Endothelial cell of hepatic sinusoid (primary cell): ENCODE measurements around the gene MYO1H.
"Not testable (repeated sequence)": the region's sequence is repeated elsewhere in the genome, so short reads cannot be mapped to it uniquely, and the experiment has no call there.

Experiments used
- in situ Hi-C: cut with HindIII; loops from 2 replicates; pipeline ENCODE4 v1.10.0; 2017; ENCODE audit warnings: low sequenced_read_pairs

MYO1H gene

DNA sequence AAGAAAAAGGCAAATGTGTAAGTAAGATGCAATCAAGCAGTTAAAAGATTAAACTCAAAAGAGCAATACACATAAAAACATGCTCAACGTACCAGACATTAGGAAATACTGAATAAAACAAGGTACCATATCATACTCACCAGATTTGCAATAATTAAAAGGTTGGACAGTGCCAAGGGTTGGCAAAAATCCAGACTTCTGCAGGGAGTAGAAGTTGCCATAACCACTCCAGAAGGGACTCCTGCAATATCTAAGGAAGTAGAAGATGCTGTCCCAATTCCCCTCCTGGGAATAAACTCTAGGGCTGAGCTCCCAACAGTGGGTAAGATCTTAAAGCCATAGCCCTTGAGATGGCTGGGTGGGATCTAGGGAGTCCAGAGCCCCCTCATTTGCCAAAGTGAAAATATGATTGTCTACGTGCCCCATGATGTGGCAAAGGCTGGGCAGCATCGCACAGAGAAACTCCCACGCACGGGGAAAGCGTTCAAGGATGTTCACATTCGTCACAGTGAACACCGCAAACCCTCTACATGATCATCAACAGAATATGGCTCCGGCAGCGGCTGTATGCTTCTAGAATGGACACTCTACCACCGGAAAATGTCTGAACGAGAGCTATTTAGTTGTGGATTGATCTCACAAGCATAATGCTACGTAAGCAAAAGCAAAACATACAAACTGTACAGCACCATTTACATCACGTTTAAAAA is 117.1 kb downstream of the MYO1H start:
- in situ Hi-C loops: no loop called here

DNA sequence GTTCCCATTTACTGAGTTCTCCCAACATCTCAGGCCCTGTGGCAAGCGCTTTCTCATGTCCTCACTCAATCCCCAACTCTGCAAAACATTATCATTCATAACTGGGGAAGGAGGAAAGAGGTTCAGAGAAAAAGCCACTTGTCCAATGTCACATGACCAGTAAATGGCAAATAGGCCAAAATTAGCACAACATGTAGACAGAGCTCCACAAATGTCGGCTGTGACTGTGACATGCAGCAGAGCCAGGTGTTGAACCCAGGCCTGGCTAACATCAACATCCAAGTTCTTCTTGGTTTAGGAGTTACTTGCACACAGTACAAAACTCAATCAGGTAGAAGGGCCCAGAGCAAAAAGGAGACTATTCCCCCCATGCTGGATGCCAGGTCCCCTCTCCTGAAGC is 118.6 kb downstream of the MYO1H start:
- in situ Hi-C loops: no loop called here

DNA sequence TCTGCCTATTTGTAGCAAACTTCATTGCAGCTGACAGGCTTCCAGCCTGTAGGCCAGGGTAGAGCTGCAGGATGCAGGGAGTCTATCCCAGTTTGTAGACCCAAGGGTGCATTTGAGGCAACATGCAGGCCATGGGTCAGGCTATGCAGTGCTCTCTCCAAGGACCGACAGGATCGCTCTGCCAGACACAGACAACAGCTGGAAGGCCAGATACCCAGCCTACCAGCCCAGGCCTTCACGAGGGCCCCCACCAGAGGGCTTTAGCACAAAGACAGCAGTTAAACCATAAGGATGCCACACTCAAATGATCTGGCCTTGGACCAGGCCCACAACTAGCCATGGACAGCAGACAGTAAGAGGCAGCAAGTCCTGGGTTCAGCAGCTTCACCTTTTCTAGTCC is 119.1 kb downstream of the MYO1H start:
- in situ Hi-C loops: no loop called here

DNA sequence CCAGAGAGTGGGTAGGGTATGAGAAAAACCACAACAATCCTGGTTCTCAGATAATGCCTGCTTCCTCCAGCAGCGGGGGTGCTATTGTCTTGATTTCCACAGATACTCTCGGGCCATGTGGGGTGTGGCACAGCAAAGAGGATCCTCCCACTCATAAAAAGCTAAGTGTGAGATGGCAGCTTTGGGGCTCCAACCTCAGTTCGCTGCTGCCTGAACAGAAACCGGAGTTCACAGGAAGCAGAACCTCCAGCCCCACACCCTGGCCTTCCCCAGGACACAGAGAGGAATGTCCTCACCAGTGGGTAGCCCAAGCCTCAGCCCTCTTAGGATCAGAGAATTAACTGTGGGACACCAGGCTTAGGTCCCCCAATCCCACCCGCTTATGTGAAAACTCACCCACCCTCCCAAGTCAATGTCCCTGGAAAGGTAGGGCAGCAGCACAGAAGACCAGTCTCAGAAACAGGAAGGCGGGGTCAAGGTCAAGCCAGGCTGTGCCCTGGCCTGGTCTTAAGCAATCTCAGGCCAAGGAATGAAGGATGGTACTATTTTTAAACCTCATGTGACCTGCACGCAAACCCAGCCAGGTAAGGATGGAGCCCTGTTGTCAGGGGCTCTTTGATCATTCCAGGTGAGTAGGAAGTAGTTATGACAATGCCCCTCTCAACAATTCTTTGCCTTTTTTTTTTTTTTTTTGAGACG is 120.4 kb downstream of the MYO1H start:
- in situ Hi-C loops: no loop called here

DNA sequence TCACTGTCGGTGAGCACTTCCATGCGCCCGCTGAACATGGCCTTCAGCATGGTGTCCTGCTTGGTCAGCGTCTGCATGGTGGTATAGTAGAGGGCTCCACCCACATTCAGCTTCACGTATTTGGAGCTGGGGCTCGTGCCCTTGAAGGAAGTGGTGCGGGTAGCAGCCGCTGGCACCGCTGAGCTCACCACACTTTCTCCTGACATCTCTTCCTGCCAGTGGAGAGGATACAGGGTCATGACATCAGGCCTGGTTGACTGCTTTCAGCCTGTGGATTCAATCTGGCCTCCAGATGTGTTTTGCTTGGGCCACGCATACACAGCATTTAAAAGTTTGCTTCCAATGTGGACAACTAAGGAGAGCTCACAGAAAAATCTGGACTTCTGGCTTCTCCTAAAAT is 121.8 kb downstream of the MYO1H start:
- in situ Hi-C loops: no loop called here

DNA sequence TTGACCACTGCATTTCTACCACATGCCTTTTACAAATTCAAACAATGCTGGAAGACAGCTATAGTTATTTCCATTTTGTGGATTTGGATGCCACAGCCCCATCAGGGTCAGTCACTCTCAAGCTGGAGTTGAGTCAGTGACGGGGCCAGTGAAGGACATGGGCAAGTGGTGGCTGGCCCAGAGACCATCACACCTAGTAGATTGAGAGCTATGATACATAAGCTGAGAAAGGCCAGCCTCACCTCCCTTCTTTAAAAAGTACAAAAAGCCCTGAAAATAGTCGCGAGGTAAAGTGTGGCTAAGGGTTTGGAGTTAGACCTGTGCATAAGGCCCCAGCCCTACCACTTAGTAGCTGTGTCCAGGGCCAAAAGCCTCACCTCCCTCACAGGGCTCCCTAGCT is 125.3 kb downstream of the MYO1H start:
- in situ Hi-C loops: no loop called here

DNA sequence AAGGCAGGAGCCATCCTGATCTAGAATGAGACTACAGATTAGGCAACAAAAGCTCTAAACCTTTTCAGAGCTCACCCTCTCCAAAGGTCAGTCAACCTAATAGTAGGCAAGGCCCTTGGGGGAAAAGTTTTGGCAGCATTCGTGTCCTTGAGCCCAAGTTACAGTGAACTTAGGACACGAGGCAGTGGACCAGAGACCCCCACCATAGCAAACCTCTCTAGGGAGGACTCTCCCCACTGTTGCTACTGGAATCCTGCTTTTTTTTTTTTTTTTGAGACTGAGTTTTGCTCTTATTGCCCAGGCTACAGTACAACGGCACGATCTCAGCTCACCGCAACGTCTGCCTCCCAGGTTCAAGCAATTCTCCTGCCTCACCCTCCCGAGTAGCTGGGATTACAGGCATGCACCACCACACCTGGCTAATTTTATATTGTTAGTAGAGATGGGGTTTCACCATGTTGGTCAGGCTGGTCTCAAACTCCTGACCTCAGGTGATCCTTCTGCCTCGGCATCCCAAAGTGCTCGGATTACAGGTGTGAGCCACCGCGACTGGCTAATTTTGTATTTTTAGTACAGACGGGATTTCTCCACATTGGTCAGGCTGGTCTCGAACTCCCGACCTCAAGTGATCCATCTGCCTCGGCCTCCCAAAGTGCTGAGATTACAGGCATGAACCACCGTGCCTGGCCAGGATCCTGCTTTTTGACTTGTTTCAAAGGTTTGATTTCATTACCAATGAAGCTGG is 126.0 kb downstream of the MYO1H start:
- in situ Hi-C loops: not testable (repeated sequence)

DNA sequence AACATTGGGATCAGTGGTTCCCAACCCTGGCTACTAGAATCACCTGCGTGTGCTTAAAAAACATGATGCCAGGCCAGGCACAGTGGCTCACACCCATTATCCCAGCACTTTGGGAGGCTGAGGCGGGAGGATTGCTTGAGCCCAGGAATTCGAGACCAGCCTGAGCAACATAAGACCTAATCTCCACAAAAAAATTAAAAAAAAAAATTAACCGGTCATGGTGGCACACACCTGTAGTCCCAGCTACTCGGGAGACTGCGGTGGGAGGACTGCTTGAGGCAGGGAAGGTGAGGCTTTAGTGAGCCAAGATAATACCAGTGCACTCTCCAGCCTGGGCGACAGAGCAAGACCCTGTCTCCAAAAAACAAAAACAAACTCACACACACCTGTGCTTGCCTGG is 127.4 kb downstream of the MYO1H start:
- in situ Hi-C loops: no loop called here

DNA sequence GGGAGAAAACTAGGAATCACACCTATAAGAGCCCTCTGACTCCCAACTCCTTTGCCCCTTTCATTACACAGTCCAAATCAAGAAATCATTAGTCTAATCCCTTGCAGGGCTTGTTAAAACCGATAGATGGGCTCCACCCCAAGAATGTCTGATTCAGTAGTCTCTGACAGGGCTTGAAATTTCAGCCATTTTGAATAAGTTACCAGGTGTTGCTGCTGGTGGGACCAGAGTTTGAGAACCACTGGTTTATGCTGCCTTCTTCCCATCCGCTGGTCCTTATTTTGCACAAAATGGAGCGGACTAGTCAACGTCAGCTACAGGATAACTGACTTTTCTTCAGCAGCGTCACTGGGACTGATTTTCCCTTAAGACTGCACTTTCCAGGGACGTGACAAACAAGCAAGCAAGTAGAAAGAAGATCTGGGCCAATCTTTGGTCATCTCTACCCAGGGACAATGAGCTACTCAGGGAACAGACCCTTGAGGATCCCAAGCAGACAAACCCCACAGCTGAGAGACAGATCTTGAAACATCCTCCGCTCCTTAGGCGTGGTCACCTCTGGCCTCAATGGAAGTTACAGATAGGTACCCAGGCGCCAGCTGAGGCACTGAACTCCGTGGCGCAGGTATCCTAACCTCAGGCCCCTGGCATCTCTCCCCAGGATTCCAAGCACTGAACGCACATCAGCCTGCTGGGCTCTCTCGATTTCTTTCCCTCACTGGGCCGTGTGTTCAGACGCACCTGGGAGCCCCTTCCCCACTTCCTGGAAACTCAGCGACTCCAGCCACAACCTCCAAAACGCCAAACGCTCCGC is 128.5 kb downstream of the MYO1H start:
- in situ Hi-C loops: no loop called here

DNA sequence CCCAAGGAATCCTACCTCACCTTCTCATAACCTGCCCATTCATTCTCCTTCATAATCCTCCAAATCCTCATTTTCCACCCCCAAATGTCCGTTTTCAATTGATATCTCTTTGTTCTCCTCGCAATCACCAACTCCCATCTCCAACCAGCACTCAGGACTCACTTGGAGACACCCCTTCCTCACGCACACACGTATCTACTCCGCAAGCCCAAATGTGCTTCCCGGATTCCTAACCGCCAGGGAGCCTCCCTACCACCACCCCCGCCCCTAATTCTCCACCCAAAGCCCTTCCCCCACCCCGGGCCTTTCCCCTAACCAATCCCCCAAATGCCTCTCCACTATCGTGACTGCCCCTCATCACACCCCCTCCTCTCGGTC is 129.1 kb downstream of the MYO1H start:
- in situ Hi-C loops: no loop called here

DNA sequence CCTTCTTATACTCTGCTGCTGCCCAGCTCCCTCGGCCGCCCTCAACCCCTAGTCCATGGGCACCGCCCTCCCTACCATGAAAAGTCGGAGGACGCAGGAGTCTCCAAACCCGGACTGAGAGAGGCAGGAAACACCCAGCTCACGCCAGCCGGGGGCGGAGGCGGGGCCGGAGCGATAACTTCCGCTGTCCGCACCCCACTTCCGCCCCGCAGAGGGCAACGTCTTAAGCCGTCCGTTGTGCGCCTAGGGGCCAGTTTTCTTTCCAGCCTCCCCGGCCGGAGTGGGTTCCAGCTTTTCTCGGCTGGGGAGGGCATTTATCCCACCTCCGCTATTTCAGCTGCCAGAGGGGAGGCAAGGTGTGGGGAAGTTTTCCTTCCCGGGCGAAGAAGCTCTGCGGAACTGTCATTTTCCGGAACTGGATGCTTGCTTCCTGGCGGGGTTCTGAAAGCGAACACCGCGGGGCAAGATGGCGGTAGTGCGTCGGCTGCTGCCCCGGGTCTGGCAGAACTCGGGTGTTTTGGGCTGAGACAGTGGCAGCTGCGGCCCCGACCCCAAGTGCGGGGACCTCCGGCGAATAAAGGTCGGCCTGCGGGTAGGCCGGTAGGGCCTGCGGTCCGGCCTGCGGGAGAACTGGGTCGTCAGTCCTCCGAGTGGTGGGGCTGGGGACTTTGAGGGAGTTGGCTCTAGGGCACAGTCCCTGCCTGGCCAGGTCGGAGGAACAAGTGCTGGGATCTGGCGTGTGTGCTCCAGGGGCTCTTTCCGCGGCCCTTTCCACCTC is 129.7 kb downstream of the MYO1H start, which contains the start of the genes KCTD10 and UBE3B:
Gene KCTD10 (minus strand): TSS at position 116 of the 778 bp plus-strand sequence. CDS start 38 bp downstream, at position 78.
Gene UBE3B (plus strand): TSS at position 450 of the 778 bp plus-strand sequence. CDS start 5,918 bp downstream, outside the sequence.
- in situ Hi-C loops: no loop called here

DNA sequence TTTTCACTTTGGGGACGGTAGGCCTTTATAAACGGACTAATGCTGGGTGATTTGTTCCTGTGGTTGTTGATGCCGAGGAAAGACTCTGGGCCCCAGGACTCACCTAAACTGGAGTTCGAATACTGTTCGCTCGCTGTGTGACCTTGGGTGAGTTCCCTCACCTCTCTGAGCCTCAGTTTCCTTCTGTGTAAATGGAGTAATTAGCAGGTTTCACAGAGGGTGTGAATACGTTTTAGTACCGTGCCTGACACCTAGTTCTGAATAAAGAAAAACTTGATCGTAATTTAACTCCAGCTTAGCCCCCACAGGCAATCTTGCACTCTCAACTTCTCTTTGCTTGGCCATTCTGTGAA is 130.2 kb downstream of the MYO1H start:
- in situ Hi-C loops: no loop called here

DNA sequence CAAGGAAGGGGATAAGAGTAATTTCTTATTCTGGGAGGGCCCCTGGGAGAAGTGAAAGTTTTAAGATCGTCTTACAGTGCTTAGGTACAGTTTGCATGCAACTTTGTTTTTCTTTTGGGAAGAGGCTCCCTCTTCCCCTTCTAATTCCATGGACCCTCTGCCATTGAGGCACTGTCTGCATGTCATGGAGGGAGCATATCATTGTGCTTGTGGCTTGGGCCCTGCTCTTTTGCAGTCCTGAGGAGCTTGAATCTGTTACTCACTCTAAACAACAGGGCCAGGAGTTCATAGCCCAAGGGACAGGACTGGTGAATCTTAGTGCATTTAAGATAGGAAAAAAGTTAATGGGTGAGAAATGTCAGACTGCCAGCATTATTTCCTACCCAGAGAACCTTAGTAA is 132.1 kb downstream of the MYO1H start:
- in situ Hi-C loops: no loop called here

DNA sequence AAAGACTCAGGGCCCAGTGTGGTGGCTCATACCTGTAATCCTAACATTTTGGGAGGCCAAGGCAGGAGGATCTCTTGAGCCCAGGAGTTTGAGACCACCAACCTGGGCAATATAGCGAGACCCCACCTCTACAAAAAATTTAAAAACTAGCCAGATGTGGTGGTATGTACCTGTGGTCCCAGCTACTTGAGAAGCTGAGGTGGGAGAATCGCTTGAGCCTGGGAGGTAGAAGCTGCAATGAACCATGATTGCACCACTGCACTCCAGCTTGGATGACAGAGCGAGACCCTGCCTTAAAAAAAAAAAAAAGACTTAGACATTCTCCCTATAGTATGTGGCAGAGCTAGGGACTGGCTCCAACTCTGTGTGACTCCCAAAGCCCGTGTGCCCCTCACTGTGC is 132.7 kb downstream of the MYO1H start:
- in situ Hi-C loops: no loop called here

DNA sequence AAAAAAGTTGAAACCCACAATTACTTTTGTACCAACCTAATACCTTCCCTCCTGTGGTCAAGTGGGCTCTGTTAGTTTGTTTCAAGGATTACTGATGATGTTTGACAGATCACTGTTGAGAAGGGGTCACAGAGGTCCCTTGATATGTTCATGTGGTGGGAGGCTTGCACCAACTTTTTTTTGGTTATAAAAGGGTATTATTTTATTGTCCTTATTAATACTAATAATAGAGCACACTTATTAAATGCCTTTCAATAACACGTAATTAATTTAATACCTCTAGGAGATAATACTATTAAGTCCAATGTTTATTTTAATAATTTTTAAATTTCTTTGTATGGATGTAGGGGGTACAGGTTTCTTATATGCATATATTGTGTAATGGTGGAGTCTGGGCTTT is 134.2 kb downstream of the MYO1H start:
- in situ Hi-C loops: no loop called here

DNA sequence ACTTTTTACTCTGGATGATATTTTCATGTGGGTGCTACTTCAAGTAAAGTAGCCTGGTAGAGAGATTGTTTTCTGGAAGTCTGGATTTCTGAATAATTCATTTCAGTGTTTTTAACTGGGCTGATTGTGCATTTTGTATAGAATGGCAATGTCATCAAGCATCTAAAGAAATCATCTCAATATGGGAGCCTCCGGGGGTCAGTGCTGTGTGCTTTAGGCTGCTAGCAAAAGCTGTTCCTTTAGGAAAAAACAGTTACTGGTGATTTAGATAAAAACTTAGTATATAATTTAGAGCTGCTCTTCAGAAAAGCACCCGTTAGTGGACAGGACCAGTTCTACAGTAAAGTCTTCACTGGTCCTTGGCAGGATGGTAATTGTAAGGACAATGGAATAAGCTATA is 134.8 kb downstream of the MYO1H start:
- in situ Hi-C loops: no loop called here

DNA sequence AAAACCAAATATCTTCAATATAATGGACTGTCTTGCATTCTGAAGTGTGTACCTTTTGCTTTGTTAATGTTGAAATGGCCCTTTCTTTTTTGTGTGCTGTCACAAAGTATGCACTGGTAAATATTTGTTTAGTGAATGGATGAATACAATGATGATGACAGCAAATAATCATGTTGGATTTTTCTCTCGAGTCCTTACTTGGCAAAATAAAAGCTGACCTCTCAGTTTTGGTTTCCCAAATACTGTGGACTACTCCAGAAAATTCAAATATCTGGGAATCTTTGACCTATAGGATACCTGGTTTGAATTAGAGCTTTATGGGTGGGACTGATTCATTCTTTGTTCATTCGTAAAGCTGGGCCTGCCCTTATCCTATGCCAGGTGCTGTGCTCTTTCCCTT is 135.2 kb downstream of the MYO1H start:
- in situ Hi-C loops: no loop called here

DNA sequence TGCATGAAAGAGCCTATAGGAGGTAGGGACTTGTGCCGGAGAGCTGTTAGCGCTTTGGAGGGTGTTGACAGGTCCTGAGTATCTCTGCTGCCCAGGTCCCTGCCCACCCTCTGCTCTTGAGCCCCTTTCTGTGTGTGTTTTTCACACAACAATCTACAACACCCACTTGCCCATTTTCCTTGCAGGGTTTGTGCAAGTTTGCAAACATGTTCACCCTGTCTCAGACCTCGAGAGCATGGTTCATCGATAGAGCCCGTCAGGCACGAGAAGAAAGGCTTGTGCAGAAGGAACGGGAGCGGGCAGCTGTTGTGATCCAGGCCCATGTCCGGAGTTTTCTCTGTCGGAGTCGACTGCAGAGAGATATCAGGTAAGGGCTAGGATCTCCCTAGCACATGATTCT is 135.6 kb downstream of the MYO1H start:
- in situ Hi-C loops: no loop called here

DNA sequence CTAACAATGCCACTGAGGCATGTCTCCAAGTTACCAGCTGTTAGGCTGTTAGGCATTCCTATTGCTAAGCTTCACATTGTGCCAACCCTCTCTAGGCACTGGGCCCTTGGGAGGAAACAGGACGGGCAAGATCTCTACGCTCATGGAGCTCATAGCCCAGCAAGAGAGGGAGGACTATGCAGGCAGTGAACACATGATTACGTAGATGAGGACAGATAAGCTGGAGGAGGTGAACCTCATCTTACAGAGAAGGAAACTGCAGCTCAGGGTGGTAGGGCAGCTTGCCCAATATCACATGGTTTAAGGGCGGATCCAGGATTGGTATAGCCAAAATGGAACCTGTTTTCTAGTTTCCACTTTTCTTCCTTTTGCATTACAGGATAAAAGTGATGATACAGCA is 137.5 kb downstream of the MYO1H start:
- in situ Hi-C loops: no loop called here
